NCI-H1417 treated with DMSO at 0.1 percent for 48 hours (cell line): ENCODE results near the gene MEGF10.
"Not testable (repeated sequence)": the region's sequence is repeated elsewhere in the genome, so short reads cannot be mapped to it uniquely, and the experiment has no call there.

Experiments used
- DNase-seq: peaks from one replicate; lab custom pipeline; 2025; lab: John Stamatoyannopoulos, UW

The MEGF10 gene

GRCh38 chr5:127298036-127298429 is 7.4 kb downstream of the MEGF10 start:
- no peak for DNase-seq

GRCh38 chr5:127298656-127299055 is 8.1 kb downstream of the MEGF10 start:
- DNase-seq: no peak

GRCh38 chr5:127299678-127300077 is 9.1 kb downstream of the MEGF10 start:
- peak; percentile 1 for DNase-seq

- no peak for DNase-seq
These were observed 11.9 kb downstream of the MEGF10 start for GRCh38 chr5:127302509-127302908.

GRCh38 chr5:127303404-127303803 is 12.8 kb downstream of the MEGF10 start:
- no peak for DNase-seq

GRCh38 chr5:127305493-127305892 is 14.9 kb downstream of the MEGF10 start:
- no peak for DNase-seq

- DNase-seq: no peak
These were observed 15.4 kb downstream of the MEGF10 start for GRCh38 chr5:127306036-127306435.

GRCh38 chr5:127306647-127307046 is 16.1 kb downstream of the MEGF10 start:
- DNase-seq: no peak

GRCh38 chr5:127307868-127308267 is 17.3 kb downstream of the MEGF10 start:
- no peak for DNase-seq

- DNase-seq: not testable (repeated sequence)
These were observed 17.7 kb downstream of the MEGF10 start for GRCh38 chr5:127308325-127308724.

GRCh38 chr5:127308945-127309344 is 18.3 kb downstream of the MEGF10 start:
- no peak for DNase-seq

GRCh38 chr5:127311349-127311748 is 20.8 kb downstream of the MEGF10 start:
- peak; percentile 49 for DNase-seq

- DNase-seq: no peak
These were observed 21.4 kb downstream of the MEGF10 start for GRCh38 chr5:127311781-127312525.

- no peak for DNase-seq
These were observed 22.8 kb downstream of the MEGF10 start for GRCh38 chr5:127313379-127313778.

GRCh38 chr5:127313847-127314473 is 23.4 kb downstream of the MEGF10 start:
- no peak for DNase-seq

- DNase-seq: no peak
These were observed 25.4 kb downstream of the MEGF10 start for GRCh38 chr5:127316011-127316410.

- DNase-seq: not testable (repeated sequence)
These were observed 26.8 kb downstream of the MEGF10 start for GRCh38 chr5:127317385-127317784.

GRCh38 chr5:127320032-127320965 is 29.7 kb downstream of the MEGF10 start:
- no peak for DNase-seq

- no peak for DNase-seq
These were observed 30.9 kb downstream of the MEGF10 start for GRCh38 chr5:127321465-127321864.

GRCh38 chr5:127322403-127322802 is 31.8 kb downstream of the MEGF10 start:
- DNase-seq: no peak

- DNase-seq: no peak
These were observed 34.2 kb downstream of the MEGF10 start for GRCh38 chr5:127324756-127325155.

- no peak for DNase-seq
These were observed 35.8 kb downstream of the MEGF10 start for GRCh38 chr5:127326431-127326830.
